CD4-positive, alpha-beta T cell treated with Interleukin-15 for 4 hours (primary cell): ENCODE measurements around the gene KIF7.
"Not testable (repeated sequence)": the region's sequence is repeated elsewhere in the genome, so short reads cannot be mapped to it uniquely, and the experiment has no call there.

Source experiments
- DNase-seq: peaks from one replicate; pipeline ENCODE4 v3.0.0-alpha.2; 2020; ENCODE audit warnings: low spot score

The KIF7 gene, protein sequence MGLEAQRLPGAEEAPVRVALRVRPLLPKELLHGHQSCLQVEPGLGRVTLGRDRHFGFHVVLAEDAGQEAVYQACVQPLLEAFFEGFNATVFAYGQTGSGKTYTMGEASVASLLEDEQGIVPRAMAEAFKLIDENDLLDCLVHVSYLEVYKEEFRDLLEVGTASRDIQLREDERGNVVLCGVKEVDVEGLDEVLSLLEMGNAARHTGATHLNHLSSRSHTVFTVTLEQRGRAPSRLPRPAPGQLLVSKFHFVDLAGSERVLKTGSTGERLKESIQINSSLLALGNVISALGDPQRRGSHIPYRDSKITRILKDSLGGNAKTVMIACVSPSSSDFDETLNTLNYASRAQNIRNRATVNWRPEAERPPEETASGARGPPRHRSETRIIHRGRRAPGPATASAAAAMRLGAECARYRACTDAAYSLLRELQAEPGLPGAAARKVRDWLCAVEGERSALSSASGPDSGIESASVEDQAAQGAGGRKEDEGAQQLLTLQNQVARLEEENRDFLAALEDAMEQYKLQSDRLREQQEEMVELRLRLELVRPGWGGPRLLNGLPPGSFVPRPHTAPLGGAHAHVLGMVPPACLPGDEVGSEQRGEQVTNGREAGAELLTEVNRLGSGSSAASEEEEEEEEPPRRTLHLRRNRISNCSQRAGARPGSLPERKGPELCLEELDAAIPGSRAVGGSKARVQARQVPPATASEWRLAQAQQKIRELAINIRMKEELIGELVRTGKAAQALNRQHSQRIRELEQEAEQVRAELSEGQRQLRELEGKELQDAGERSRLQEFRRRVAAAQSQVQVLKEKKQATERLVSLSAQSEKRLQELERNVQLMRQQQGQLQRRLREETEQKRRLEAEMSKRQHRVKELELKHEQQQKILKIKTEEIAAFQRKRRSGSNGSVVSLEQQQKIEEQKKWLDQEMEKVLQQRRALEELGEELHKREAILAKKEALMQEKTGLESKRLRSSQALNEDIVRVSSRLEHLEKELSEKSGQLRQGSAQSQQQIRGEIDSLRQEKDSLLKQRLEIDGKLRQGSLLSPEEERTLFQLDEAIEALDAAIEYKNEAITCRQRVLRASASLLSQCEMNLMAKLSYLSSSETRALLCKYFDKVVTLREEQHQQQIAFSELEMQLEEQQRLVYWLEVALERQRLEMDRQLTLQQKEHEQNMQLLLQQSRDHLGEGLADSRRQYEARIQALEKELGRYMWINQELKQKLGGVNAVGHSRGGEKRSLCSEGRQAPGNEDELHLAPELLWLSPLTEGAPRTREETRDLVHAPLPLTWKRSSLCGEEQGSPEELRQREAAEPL (N-terminal part only)

DNA sequence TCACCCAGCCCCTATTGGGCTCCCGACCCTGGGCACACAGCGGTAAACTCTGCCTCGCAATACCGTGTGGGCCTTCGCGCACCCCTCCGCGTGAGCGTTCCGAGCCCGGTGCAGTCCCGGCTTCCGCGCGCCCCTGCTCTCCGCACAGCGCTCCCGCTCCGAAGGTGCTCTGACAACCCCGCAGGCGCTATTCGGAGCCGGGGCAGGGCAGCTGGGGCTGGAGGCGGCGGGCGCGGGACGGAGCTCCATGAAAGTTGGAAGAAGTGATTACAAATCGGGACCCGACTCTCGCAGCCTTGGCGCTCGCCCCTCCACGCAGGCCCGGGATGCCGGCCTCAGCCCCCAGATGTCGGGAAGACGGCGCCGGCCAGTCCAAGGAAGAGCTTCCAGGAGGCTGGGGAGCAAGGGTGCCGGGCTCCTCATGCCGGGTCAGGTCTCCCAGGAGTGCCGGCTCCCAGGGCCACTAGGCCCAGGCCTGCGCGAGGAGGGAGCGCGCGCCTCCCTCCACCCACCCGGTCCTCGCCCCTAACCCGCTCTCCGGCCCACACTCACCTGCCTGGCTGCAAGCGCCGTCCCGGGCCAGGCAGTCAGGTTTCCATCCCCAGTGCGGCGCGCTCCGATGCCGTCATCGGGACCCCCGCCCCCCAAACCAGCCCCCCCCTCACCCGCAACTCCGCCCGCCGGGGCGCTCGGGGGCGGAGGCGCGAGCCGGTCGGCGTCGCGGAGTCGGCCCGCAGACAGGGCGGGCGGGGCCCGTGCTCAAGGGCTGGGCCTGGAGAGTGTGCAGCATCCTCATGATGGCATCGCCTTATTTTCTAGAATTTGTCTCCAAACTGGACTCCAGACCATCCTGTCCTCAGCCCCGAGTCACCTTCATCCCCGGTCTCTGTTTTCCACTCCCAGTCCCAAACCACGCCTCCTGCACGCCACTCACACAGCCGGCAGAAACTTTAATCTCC is at the start of gene KIF7:
Gene KIF7, minus strand, starts transcription at position 621 of the 959 bp plus-strand sequence. CDS start 2,537 bp downstream, outside the sequence.
- no peak for DNase-seq

DNA sequence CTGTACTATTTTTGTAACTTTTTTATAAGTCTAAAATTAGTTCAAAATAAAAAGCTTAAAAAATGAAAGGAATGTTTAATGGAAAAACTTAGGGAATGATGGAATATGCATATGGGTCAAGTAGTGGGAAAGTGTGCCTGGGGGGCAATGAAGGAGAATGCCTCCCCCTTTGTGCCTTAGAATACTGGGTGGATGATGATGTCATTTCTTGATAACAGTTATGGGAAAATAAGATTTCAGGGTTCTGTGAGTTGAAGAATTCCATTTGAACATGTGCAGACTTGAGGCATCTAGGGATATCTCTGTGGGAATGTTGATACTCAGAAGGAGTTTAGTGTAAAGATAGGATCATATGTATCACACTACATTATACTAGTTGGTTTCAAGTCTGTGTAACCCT is 49.1 kb upstream of the KIF7 start:
- no peak for DNase-seq

DNA sequence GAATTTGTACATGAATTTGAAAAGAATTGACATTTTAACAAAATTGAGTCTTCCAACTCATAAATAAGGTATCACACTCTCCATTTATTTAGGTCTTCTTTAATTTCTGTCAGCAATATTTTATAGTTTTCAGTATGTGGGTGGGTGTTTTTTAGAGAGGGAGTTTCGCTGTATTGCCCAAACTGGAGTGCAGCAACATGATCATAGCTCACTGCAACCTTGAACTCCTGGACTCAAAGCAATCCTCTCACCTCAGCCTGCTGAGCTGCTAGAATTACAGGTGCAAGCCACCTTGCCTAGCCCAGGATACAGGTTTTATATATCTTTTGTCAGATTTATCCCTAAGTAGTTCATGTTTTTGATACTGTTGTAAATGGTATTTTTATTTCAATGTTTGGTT is 39.9 kb upstream of the KIF7 start:
- no peak for DNase-seq

DNA sequence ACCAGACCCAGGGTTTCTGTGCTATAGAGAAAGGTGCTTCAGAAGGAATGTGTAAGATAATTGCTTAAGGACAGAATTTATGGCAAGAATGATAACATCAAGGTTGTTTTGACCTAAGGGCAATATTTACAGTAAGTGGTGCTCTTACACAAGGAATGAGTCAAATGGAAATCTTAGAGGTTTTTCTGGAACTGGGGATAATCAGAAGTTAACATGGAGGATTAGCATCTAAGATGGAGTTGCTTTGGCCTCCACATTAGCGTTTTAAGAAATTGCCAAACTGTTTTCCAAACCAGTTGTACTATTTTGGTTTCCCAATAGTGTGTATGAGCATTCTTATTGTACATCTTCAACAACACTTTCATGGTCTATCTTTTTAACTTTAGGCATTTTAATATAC is 38.4 kb upstream of the KIF7 start:
- DNase-seq = no peak

DNA sequence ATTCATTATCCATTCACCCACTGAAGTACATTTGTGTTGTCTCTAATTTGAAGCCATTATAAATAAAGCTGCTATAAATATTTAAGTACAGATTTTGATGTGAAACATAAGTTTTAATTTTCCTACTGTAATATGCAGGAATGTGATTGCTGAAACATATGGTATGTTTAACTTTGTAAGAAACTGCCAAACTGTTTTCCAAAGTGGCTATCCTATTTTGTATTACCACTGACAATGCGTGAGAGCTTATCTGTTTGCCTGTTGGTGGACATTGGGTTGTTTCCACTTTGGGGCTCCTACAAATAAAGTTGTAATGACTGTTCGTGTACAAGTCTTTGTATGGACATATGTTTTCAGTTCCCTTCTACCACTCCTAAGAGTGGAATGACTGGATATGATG is 37.8 kb upstream of the KIF7 start:
- no peak for DNase-seq

DNA sequence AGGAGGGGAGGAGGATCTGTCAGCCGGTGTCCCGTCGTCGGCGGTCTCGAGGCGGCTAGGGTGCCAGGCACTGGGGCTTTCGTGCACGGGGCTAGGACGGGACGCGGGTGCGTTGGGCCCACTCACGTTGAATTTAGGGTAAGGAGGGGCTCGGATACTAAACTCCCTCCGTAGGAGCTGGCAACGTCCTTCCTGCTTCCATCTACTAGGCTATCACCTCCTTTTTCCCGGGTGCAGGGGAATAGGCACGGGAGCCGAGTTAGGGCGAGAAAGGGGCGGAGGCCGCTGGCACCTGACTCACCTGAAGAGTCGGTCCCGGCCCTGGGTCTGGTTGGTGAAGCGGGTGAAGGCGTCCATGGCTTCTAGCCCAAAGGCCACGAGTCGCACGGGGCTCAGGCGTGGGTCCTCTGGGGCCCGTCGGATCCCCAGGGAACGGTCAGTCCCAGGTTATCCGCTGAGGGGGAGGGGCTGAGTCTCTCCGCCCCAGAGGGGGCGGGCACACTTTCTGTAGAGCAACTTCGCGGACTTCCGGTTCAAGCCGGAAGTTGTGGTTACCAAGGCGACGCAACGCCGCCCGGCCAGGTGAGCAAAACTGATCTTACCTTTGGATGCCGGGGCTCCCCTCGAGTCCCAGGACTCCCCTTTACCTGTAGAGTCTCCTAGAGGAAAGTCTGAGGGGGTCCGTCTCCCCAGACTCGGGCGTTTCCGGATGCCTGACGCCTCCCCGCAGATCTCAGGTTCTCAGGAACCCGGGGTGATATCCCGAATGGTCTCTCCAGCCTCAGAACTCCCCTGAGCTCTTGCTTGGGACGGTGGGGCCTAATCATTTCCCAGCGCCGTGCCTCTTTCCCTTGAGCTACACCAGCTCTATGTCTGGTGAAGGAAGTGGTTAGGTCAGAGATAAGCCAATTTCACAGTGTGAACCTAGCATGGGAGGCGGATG is 35.3 kb upstream of the KIF7 start, which contains the start of the genes PEX11A and WDR93:
Gene PEX11A, minus strand, starts transcription at position 479 of the 943 bp plus-strand sequence. Its CDS starts 122 bp downstream, at position 357.
Gene WDR93, plus strand, starts transcription at position 536 of the 943 bp plus-strand sequence. CDS start 10,936 bp downstream, outside the sequence.
- peak; percentile 71 for DNase-seq

DNA sequence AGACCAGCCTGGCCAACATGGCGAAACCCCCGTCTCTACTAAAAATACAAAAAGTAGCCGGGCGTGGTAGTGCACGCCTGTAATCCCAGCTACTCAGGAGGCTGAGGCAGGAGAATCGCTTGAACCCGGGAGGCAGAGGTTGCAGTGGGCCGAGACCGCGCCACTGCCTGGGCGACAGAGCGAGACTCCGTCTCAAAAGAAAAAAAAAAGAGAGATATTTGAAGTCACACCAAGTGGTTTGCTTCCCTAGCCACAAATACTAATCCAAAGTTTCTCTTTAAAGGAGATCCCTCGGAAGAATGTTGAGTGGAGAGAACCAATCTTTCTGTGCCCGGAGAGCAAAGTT is 34.6 kb upstream of the KIF7 start:
- not testable (repeated sequence) for DNase-seq

DNA sequence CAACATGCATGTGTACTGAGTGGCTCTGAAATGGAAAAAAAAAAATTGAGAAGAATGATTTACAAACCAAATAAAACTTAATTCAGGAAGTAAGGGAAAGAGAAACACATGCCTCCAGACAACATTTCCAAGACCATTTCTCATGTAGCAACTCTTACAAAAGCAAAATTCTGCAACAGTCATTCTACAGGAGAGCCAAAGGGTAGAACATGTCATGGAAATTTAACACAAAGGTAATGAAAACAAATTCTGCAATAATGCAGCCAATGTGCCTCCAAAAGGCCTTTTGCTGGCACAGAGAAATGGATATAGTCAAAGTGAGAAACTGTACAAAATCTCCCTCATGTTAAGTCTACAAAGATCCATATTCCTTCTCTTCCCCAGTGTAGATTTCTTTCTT is 31.3 kb upstream of the KIF7 start:
- no peak for DNase-seq

DNA sequence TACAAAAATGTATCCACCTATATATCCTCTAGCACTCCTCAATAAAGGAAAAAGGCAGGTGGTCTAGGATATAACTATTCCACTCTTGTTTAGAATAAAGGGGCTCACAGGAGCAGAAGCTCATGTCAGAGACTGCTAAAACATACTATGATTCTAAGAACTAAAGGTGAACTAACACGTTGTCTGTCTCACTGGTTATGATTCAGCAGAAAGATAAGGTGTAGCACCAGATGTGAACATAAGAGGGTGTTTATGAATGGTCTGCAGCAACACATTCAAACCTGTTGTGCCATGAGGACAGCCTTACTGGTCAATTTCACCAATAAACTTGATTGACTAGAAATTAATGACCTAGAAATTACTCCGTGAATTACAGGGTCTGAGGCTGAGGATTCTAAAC is 30.7 kb upstream of the KIF7 start:
- no peak for DNase-seq

DNA sequence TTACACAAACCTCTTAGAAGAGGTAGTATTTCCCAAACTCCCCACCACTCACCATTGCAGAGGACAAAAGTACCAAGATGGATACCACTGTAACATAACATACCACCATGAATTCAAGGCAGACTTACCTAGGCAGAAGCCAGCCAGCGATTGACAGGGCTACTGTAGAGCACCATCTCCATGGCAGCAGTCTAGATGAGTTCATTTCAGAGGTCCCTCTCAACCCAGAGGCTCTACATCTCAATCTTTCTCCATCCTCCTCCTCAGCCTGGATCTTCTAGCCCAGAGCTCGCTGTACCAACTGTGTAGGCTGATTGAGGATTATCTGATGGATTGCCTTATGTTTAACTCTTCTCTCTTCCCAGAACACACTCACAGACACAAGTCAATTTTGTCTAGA is 25.9 kb upstream of the KIF7 start:
- no peak for DNase-seq

DNA sequence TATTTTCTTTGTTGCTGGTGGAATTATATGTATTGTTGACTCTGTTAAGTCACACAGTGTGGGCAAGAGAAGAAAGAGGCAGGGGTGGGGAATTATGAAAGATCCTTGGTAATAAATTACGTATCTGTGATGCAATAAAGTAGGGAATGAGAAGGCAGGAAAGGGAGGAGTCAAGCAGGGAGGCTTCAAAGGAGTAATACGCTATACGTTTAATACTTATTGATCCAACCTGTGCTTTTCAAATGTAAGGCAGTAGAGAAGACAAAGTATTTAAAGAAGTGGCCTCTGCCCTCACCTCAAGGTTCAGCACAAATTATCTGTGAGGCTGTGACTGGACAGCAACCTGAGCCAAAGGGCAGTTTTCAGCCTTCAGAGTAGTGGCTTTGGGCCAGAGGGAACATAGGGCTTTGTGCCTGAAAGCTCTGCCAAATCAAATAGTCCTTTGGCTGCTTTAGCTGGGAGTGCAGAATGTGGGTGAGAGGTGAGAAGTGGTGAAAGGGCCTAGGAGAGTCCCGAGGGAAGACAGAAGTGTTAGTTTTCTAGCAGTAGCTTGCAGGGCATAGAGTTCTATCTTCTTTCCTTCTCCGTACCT is 25.1 kb upstream of the KIF7 start:
- no peak for DNase-seq

DNA sequence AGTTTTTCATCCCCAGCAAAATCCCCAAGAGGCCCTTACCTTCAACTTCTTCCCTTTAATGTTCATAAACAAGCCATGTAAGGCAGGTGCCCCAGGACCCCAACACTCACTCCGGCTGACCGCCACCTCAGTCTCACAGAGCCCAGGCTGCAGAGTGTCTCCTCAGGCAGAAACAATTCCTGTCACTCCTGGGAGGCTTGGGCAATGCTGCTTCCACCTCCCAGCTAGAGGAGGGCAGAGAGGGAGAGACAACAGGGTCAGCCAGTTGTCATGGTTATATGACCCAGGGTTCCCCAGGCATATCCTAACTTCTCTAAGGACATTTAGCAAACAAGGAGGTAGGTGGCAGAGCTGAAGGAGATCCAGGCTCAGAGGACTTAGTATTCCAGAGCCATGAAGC is 23.9 kb upstream of the KIF7 start, which contains the start of gene PLIN1:
Gene PLIN1, minus strand, starts transcription at position 156 of the 400 bp plus-strand sequence. CDS start 1,878 bp downstream, outside the sequence.
- DNase-seq = no peak

DNA sequence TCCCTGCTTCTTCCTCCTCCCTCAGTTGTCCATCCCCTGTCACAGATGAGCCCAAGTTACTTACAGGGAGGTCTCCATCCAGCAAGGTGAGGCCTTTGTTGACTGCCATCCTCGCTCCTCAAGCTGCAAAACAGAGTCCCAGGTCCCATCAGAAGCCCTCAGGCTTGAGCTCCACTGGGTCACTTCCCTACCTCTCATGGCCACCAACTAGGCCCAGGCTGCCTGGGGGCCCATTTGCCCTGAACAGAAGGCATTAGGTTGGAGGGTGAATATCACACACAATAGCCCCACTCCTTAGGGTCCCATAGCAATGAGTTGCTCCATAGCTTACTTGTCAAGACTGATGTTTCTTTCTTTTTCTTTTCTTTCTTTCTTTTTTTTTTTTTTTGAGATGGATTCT is 22.1 kb upstream of the KIF7 start:
- DNase-seq = no peak

DNA sequence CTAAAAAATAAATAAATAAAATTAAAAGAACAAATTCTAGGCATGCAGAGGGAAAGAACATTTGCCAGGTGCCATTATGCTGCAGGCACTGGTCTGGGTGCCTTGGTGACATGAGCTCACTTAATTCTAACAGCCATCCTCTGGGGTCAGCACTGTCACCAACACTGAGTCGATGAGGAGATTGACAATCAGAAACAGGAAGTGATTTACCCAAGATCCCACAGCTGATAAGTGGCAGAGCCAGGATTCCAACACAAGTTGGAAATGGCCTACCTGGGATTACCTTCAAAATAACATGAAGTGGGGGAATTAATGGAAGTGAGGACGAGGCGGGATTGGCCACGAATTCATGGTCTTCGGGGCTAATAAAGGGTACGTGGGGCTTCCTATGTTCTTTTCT is 20.3 kb upstream of the KIF7 start:
- no peak for DNase-seq

DNA sequence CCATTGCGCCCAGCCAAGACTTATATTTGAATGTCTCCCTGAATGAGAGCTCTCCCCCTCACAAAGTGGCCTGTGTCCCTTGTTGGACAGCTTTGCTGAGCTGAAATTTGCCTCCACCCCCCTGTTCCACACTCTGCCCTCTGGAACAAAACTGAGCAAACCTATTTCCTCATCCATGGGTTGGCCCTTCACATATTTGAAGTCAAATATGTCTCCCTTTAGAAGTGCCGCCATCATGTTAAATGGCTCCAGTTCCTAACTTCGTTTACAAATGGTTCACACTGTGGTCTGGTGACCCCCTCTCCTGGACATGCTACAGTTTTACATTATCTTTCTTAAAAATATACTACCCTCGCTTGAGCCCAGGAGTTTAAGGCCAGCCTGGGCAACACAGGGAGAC is 19.3 kb upstream of the KIF7 start:
- DNase-seq = no peak

DNA sequence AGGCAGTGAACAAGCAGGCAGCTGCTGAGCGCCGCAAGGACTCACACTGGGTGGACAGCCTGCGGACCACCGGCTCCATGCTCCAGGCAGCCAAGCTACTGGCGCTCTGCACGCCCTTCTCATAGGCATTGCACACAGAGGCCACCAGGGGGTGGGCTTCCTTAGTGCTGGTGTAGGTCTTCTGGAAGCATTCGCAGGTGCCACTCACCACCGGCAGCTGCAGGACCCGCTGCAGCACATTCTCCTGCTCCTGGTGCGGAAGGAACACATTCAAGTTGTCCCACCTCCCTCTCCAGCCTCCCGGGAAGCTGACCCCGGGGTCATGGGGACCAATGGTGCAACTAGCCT is 17.9 kb upstream of the KIF7 start:
- no peak for DNase-seq

DNA sequence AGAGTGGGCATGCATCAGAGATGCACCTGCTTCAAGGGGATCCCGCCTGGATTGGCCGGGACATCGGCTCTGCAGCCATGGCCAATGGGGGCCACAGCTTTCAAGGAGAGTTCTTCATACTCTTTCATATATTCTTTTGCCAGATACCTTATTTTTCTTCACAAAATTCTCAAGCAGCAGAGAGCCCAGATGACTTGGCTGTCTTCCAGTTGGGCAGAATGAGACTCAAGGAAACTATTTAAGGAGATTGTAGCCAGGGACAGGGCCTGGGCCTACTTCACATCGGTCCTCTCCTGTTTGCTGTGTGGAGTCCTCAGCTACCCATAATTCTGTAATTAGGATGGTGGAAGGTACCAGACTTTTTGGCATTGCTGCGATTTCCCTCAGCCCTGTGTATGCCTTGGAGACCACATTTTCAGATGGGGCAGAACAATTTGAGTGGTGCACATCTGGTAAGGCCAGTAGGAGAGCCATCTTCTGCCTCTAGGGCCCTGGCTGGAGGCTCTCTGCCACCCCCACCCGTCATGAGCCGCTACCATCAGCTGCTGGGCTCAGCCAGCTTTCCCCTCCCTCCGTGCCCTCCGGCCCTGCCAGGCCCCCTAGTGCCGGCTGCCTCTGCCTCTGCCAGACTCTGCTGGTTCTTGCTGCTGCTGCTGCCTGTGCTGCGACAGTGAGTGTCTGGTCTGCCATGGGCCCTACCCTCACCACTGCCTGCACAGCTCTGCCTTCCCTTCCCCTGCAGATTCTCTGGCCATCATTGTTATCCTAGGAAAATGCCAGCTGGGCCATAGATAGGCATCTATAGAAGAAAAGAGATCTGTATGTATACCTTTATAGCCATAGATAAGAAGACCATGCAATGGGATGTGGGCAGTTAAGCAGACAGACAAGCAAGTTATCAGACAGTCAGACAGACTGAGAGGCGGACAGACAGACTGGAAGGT is 17.2 kb upstream of the KIF7 start:
- DNase-seq = no peak

DNA sequence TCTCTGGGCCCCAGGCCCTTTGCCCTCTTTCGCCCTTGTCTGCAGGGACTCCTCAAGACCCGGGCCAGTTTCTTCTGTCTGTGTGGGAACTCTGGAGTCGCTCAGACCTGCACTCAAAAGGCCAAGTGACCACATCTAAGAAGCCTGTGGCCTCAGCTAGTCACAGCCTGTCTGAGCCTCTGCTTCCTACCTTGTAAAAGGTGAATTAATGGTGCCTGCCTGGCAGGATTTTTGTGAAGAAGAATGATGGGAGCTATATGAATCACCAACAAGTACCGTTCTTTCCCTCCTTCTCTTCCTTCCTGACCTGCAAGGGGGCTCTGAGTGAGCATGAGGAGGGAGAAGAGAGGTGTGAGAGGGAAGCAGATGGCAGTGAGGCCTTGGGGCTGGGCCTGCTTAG is 16.4 kb upstream of the KIF7 start:
- no peak for DNase-seq
